DOHH2 (cell line): Measurements from ENCODE around the gene MUC6.

Source experiments
- H3F3A ChIP-seq: fragments of 200-600 bp; sonication (generic), shearing (Covaris generic); 2 replicates; pipeline ENCODE4 v1.6.0; 2016; ENCODE audit warnings: antibody characterized with exemption, mild to moderate bottlenecking; ENCODE audit not compliant: control insufficient read depth, insufficient read depth
- H3K27ac ChIP-seq: fragments of 200-600 bp; sonication (generic); 2 replicates; pipeline ENCODE4 v1.5.1; 2014; ENCODE audit warnings: low read depth, mild to moderate bottlenecking, low read length, moderate library complexity
- H3K27me3 ChIP-seq: fragments of 200-600 bp; sonication (generic); 2 replicates; pipeline ENCODE4 v1.6.1; 2014; ENCODE audit warnings: mild to moderate bottlenecking, low read length, mixed read lengths; ENCODE audit not compliant: control insufficient read depth
- H3K36me3 ChIP-seq: fragments of 200-600 bp; sonication (generic); 2 replicates; pipeline ENCODE4 v1.6.1; 2014; ENCODE audit warnings: mild to moderate bottlenecking, low read length, moderate library complexity, mixed read lengths; ENCODE audit not compliant: control insufficient read depth
- H3K4me1 ChIP-seq: fragments of 200-600 bp; sonication (generic); 2 replicates; pipeline ENCODE4 v1.6.1; 2014; ENCODE audit warnings: mild to moderate bottlenecking, low read length, mixed read lengths; ENCODE audit not compliant: control insufficient read depth
- H3K4me2 ChIP-seq: fragments of 200-600 bp; sonication (generic); 2 replicates; pipeline ENCODE4 v1.6.0; 2014; ENCODE audit warnings: mild to moderate bottlenecking, low read length, moderate library complexity
- H3K4me3 ChIP-seq: fragments of 200-600 bp; sonication (generic); 2 replicates; pipeline ENCODE4 v1.5.1; 2014; ENCODE audit warnings: mild to moderate bottlenecking, low read length, mixed read lengths
- H3K79me2 ChIP-seq: fragments of 200-600 bp; sonication (generic); 2 replicates; pipeline ENCODE4 v1.6.1; 2014; ENCODE audit warnings: mild to moderate bottlenecking, low read length, mixed read lengths; ENCODE audit not compliant: control insufficient read depth
- H3K9me2 ChIP-seq: fragments of 200-600 bp; sonication (generic); replicated peaks from 2 replicates; pipeline ENCODE4 v1.6.1; 2014; ENCODE audit warnings: mild to moderate bottlenecking, low read length, mixed read lengths; ENCODE audit not compliant: control insufficient read depth
- H3K9me3 ChIP-seq: fragments of 200-600 bp; sonication (generic); 2 replicates; pipeline ENCODE4 v1.6.1; 2014; ENCODE audit warnings: antibody characterized with exemption, low read length, mixed read lengths; ENCODE audit not compliant: control insufficient read depth, insufficient read depth
- H4K20me1 ChIP-seq: fragments of 200-600 bp; sonication (generic); 2 replicates; pipeline ENCODE4 v1.6.0; 2014; ENCODE audit warnings: low read depth, mild to moderate bottlenecking, antibody characterized with exemption, low read length, moderate library complexity; ENCODE audit not compliant: control insufficient read depth, insufficient read depth
- CTCF ChIP-seq: fragments of 200-600 bp; sonication (generic); IDR thresholded peaks from one replicate; pipeline ENCODE4 v1.5.1; 2014; ENCODE audit warnings: antibody characterized with exemption, mild to moderate bottlenecking, low read depth, low read length; ENCODE audit not compliant: poor library complexity, severe bottlenecking
- EZH2phosphoT487 ChIP-seq: fragments of 200-600 bp; sonication (generic); IDR thresholded peaks from 2 replicates; pipeline ENCODE4 v1.6.1; 2017; ENCODE audit warnings: borderline replicate concordance, mild to moderate bottlenecking, antibody characterized with exemption, low read length, moderate library complexity, mixed read lengths

The MUC6 gene

GRCh38 chr11:1036303-1036923 lies at the start of gene MUC6:
TSS of gene MUC6 (minus strand) at chr11:1036718. CDS start at chr11:1036655, 63 bp downstream.
- no peaks in the 10 kb centered on the region for H3K9me3 ChIP-seq
- no peaks in the 10 kb centered on the region for H4K20me1 ChIP-seq
- H3K79me2 ChIP-seq: no peaks in the 10 kb centered on the region
- H3K27me3 ChIP-seq: no peaks in the 10 kb centered on the region
- H3F3A ChIP-seq: no peaks in the 10 kb centered on the region
- H3K9me2 ChIP-seq: no peaks in the 10 kb centered on the region
- no peaks in the 10 kb centered on the region for H3K36me3 ChIP-seq
- TF ChIP-seq CTCF: no peak
- TF ChIP-seq EZH2phosphoT487: no peak
- H3K4me2 ChIP-seq: no peak within 1 kb of the TSS
- no peaks in the 10 kb centered on the region for H3K4me1 ChIP-seq
- H3K4me3 ChIP-seq: no peak within 1 kb of the TSS
- H3K27ac ChIP-seq: no peak within 1 kb of the TSS

- H3K27ac ChIP-seq: no peak overlapping the region
- no peak overlapping the region for H3K4me3 ChIP-seq
- H3K9me2 ChIP-seq: no peaks in the 10 kb centered on the region
- no peaks in the 10 kb centered on the region for H4K20me1 ChIP-seq
- no peak for TF ChIP-seq EZH2phosphoT487
- no peak for TF ChIP-seq CTCF
- peaks cover 14% of the 10 kb centered on the region; the same call in 1 of the 2 replicates for H3K9me3 ChIP-seq
- H3K36me3 ChIP-seq: no peaks in the 10 kb centered on the region
- H3F3A ChIP-seq: no peaks in the 10 kb centered on the region
- H3K4me2 ChIP-seq: no peak overlapping the region
- H3K27me3 ChIP-seq: no peaks in the 10 kb centered on the region
- H3K4me1 ChIP-seq: no peaks in the 10 kb centered on the region
- no peaks in the 10 kb centered on the region for H3K79me2 ChIP-seq
Measured at GRCh38 chr11:1085440-1086170, 49.1 kb upstream of the MUC6 start.

GRCh38 chr11:1084561-1085439 lies 48.3 kb upstream of the MUC6 start:
- H3K4me3 ChIP-seq: no peak overlapping the region
- H3K9me2 ChIP-seq: no peaks in the 10 kb centered on the region
- TF ChIP-seq CTCF (no peak), EZH2phosphoT487 (no peak)
- no peak overlapping the region for H3K27ac ChIP-seq
- no peaks in the 10 kb centered on the region for H3K4me1 ChIP-seq
- H3K27me3 ChIP-seq: no peaks in the 10 kb centered on the region
- H3K9me3 ChIP-seq: peaks cover 12% of the 10 kb centered on the region; the same call in 1 of the 2 replicates
- H3K36me3 ChIP-seq: no peaks in the 10 kb centered on the region
- no peak overlapping the region for H3K4me2 ChIP-seq
- H4K20me1 ChIP-seq: no peaks in the 10 kb centered on the region
- no peaks in the 10 kb centered on the region for H3K79me2 ChIP-seq
- H3F3A ChIP-seq: no peaks in the 10 kb centered on the region
